GM23338 (cell line): ENCODE data around the gene ANKRD44. TPM values are rescaled to one million over a fixed set of nuclear protein-coding genes. Genes with fewer than 3 reads are reported as not detected.

Experiments
- ATAC-seq: fragments of 200-7000 bp; cut with Tn5 transposase; 3 replicates; pipeline ENCODE4 v1.9.1; 2020
- DNase-seq: peaks from one replicate; pipeline ENCODE4 v3.0.0-alpha.2; 2015; ENCODE audit warnings: low spot score
- H2AFZ ChIP-seq: fragments of 200-600 bp; sonication (generic); 2 replicates; pipeline ENCODE4 v1.8.0; 2016; ENCODE audit warnings: antibody characterized with exemption, mild to moderate bottlenecking, moderate library complexity
- H3F3A ChIP-seq: fragments of 200-600 bp; sonication (generic); replicated peaks from 2 replicates; pipeline ENCODE4 v1.8.0; 2017; ENCODE audit warnings: antibody characterized with exemption, mixed run types, low read depth
- H3K27ac ChIP-seq: fragments of 200-600 bp; sonication (generic); 2 replicates; pipeline ENCODE4 v1.6.1; 2016; ENCODE audit warnings: low read depth
- H3K27me3 ChIP-seq: fragments of 200-600 bp; sonication (generic); 2 replicates; pipeline ENCODE4 v1.8.0; 2016; ENCODE audit warnings: mild to moderate bottlenecking, mixed run types, moderate library complexity; ENCODE audit not compliant: insufficient read depth
- H3K36me3 ChIP-seq: fragments of 200-600 bp; sonication (generic); 2 replicates; pipeline ENCODE4 v1.8.0; 2016; ENCODE audit warnings: mild to moderate bottlenecking; ENCODE audit not compliant: insufficient read depth
- H3K4me1 ChIP-seq: fragments of 200-600 bp; sonication (generic); 2 replicates; pipeline ENCODE4 v1.8.0; 2016; ENCODE audit warnings: mild to moderate bottlenecking, moderate library complexity; ENCODE audit not compliant: insufficient read depth
- H3K4me2 ChIP-seq: fragments of 200-600 bp; sonication (generic); 2 replicates; pipeline ENCODE4 v1.7.1; 2017; ENCODE audit warnings: mixed run types
- H3K4me3 ChIP-seq: fragments of 200-600 bp; sonication (generic); 2 replicates; pipeline ENCODE4 v1.6.1; 2016; ENCODE audit warnings: mixed run types
- H3K79me2 ChIP-seq: fragments of 200-600 bp; sonication (generic); replicated peaks from 2 replicates; pipeline ENCODE4 v1.8.0; 2017; ENCODE audit warnings: mild to moderate bottlenecking; ENCODE audit not compliant: insufficient read depth
- H3K9me2 ChIP-seq: fragments of 200-600 bp; sonication (generic); 2 replicates; pipeline ENCODE4 v1.8.0; 2017; ENCODE audit not compliant: insufficient read depth
- H4K20me1 ChIP-seq: fragments of 200-600 bp; sonication (generic); replicated peaks from 2 replicates; pipeline ENCODE4 v1.8.0; 2017; ENCODE audit warnings: mild to moderate bottlenecking; ENCODE audit not compliant: insufficient read depth
- H3K27ac Mint-ChIP-seq: 2 replicates; pipeline ENCODE4 v1.8.0; 2020; ENCODE audit warnings: inconsistent platforms, mild to moderate bottlenecking, moderate library complexity, mixed read lengths
- H3K27me3 Mint-ChIP-seq: 3 replicates; pipeline ENCODE4 v1.8.0; 2022; ENCODE audit warnings: low read depth, mild to moderate bottlenecking, moderate library complexity, mixed read lengths, inconsistent platforms; ENCODE audit not compliant: insufficient read depth, poor library complexity
- H3K36me3 Mint-ChIP-seq: 3 replicates; pipeline ENCODE4 v1.8.0; 2021; ENCODE audit warnings: low read depth, mild to moderate bottlenecking, inconsistent platforms, moderate library complexity, mixed read lengths
- H3K4me1 Mint-ChIP-seq: 3 replicates; pipeline ENCODE4 v1.8.0; 2020; ENCODE audit warnings: mild to moderate bottlenecking, inconsistent platforms, mixed read lengths
- H3K4me3 Mint-ChIP-seq: 3 replicates; pipeline ENCODE4 v1.8.0; 2021; ENCODE audit warnings: moderate library complexity, mild to moderate bottlenecking, inconsistent platforms, mixed read lengths
- H3K9me3 Mint-ChIP-seq: 3 replicates; pipeline ENCODE4 v1.8.0; 2020; ENCODE audit warnings: moderate library complexity, mild to moderate bottlenecking, inconsistent platforms, mixed read lengths
- CREB1 ChIP-seq: fragments of 250-450 bp; sonication (Bioruptor Pico); IDR thresholded peaks from 2 replicates; pipeline ENCODE4 v1.5.0; 2020; ENCODE audit warnings: low read depth, mild to moderate bottlenecking, moderate library complexity
- CTCF ChIP-seq, 2 experiments: fragments of 200-600 bp in 1 of 2; sonication (generic) in 1 of 2; conservative IDR thresholded peaks; 2 replicates each; pipeline versions ENCODE4 v1.5.1 to v1.6.1; 2016 to 2017; ENCODE audit warnings: antibody characterized with exemption in 2 of 2, low read depth in 2 of 2, mild to moderate bottlenecking in 2 of 2, moderate library complexity in 1 of 2
- EZH2 ChIP-seq: fragments of 200-600 bp; sonication (generic); IDR thresholded peaks from one replicate; pipeline ENCODE4 v1.8.0; 2017; ENCODE audit warnings: antibody characterized with exemption, mild to moderate bottlenecking, low read depth; ENCODE audit not compliant: unreplicated experiment
- EZH2phosphoT487 ChIP-seq: fragments of 200-600 bp; sonication (generic); IDR thresholded peaks from one replicate; pipeline ENCODE4 v1.8.1; 2018; ENCODE audit warnings: antibody characterized with exemption; ENCODE audit not compliant: unreplicated experiment
- JUNB ChIP-seq: IDR thresholded peaks from one replicate; pipeline ENCODE4 v1.6.1; 2016; ENCODE audit warnings: antibody characterized with exemption; ENCODE audit not compliant: unreplicated experiment
- NANOG ChIP-seq: IDR thresholded peaks from 2 replicates; pipeline ENCODE4 v1.6.1; 2016; ENCODE audit warnings: antibody characterized with exemption, borderline replicate concordance
- POLR2AphosphoS5 ChIP-seq: IDR thresholded peaks from 2 replicates; pipeline ENCODE4 v1.6.1; 2016; ENCODE audit warnings: antibody characterized with exemption, low read depth
- STAT1 ChIP-seq: IDR thresholded peaks from one replicate; pipeline ENCODE4 v1.6.1; 2016; ENCODE audit warnings: antibody characterized with exemption; ENCODE audit not compliant: unreplicated experiment
- ZNF114 ChIP-seq: fragments of 250-450 bp; sonication (Bioruptor Pico); IDR thresholded peaks from 2 replicates; pipeline ENCODE4 v1.5.0; 2020; ENCODE audit warnings: mild to moderate bottlenecking, moderate library complexity
- ZNF331 ChIP-seq: fragments of 250-450 bp; sonication (Bioruptor Pico); IDR thresholded peaks from 2 replicates; pipeline ENCODE4 v1.5.0; 2020; ENCODE audit warnings: low read depth, mild to moderate bottlenecking, moderate library complexity
- polyA plus RNA-seq: library from polyadenylated mRNA; unstranded; fragments of >200 nt; fragmentation: Nextera tagmentation; extraction: Ambion mirVana; gene quantifications from 2 replicates; pipeline ENCODE4 v1.2.1, GENCODE V29; 2016
- total RNA-seq: library from RNA; depleted of rRNA; stranded (reverse); fragments of >200 nt; shearing (Covaris generic); gene quantifications from 2 replicates; pipeline ENCODE4 v1.2.3, GENCODE V29; 2014
- TF ChIP-seq, protein P1 (sequence below): IDR thresholded peaks from one replicate; pipeline ENCODE4 v1.6.1; 2018; ENCODE audit warnings: antibody characterized with exemption; ENCODE audit not compliant: unreplicated experiment

The ANKRD44 gene
- total and polyA plus RNA-seq, 2 experiments from 2014 or later, result 0.44 to 0.56 TPM

DNA sequence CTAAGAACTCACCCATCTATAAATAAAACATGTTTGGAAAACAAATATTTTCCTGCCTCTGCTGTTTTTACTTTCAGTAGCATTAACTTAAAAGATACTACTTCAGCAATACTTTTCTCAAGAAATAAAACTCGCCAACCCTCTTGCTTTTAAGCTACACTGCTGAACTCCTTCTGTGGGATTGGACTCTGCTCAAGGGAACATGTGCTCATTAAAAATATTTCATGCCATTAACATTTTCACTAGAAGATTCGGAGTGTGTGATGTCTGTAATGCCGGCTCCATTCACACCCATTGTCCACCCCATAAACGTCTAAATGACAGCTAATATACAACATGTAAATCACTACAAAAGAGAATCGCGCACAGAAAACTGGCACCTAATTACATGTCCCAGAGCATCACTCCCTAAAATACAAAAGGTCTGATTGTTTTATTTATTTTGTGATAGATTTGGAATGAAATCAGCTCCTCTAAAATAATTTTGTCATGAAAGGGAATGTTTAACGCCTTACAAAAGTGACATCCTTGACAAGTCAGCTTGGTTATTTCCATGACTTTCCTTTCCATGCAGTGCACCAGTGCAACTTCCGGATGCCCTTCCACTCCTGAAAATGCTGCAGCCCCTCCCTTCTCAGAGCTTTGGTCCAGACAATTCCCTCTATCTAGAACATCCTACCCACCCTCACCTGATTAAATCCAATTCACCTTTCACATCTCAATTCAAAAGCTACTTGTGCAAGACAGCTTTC lies 73.1 kb downstream of the ANKRD44 start:
- Mint-ChIP-seq H3K27me3 (peaks cover 3% of the 10 kb centered on the region), H3K36me3 (no peaks in the 10 kb centered on the region), H3K27ac (no peak overlapping the region), H3K9me3 (no peaks in the 10 kb centered on the region), H3K4me3 (no peak overlapping the region), H3K4me1 (peaks cover 6% of the 10 kb centered on the region; the same call in 1 of the 3 replicates)
- ATAC-seq (no peak), DNase-seq (no peak)
- H3F3A ChIP-seq, result no peaks in the 10 kb centered on the region
- no peaks in the 10 kb centered on the region for H3K9me2 ChIP-seq
- H2AFZ ChIP-seq, result 0 out of 2 replicates have a peak overlapping the region, but pooled peaks have one; percentile 12
- H3K27me3 ChIP-seq, result no peaks in the 10 kb centered on the region
- no peaks in the 10 kb centered on the region for H3K36me3 ChIP-seq
- H3K79me2 ChIP-seq, result no peaks in the 10 kb centered on the region
- H3K27ac ChIP-seq, result no peak overlapping the region
- H3K4me2 ChIP-seq, result no peak overlapping the region
- no peaks in the 10 kb centered on the region for H4K20me1 ChIP-seq
- TF ChIP-seq STAT1 (no peak), NANOG (no peak), POLR2AphosphoS5 (no peak), EZH2phosphoT487 (no peak)
- TF ChIP-seq, protein P1, sequence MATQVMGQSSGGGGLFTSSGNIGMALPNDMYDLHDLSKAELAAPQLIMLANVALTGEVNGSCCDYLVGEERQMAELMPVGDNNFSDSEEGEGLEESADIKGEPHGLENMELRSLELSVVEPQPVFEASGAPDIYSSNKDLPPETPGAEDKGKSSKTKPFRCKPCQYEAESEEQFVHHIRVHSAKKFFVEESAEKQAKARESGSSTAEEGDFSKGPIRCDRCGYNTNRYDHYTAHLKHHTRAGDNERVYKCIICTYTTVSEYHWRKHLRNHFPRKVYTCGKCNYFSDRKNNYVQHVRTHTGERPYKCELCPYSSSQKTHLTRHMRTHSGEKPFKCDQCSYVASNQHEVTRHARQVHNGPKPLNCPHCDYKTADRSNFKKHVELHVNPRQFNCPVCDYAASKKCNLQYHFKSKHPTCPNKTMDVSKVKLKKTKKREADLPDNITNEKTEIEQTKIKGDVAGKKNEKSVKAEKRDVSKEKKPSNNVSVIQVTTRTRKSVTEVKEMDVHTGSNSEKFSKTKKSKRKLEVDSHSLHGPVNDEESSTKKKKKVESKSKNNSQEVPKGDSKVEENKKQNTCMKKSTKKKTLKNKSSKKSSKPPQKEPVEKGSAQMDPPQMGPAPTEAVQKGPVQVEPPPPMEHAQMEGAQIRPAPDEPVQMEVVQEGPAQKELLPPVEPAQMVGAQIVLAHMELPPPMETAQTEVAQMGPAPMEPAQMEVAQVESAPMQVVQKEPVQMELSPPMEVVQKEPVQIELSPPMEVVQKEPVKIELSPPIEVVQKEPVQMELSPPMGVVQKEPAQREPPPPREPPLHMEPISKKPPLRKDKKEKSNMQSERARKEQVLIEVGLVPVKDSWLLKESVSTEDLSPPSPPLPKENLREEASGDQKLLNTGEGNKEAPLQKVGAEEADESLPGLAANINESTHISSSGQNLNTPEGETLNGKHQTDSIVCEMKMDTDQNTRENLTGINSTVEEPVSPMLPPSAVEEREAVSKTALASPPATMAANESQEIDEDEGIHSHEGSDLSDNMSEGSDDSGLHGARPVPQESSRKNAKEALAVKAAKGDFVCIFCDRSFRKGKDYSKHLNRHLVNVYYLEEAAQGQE, result no peak
- no peak overlapping the region for H3K4me3 ChIP-seq
- H3K4me1 ChIP-seq, result no peaks in the 10 kb centered on the region

GRCh38 chr2:197236816-197237215 lies 73.8 kb downstream of the ANKRD44 start:
- H3K27me3 ChIP-seq, result no peaks in the 10 kb centered on the region
- Mint-ChIP-seq H3K27ac (no peak overlapping the region), H3K4me3 (no peak overlapping the region), H3K36me3 (no peaks in the 10 kb centered on the region), H3K9me3 (no peaks in the 10 kb centered on the region), H3K4me1 (peaks cover 6% of the 10 kb centered on the region; the same call in 1 of the 3 replicates), H3K27me3 (peaks cover 3% of the 10 kb centered on the region)
- H3K27ac ChIP-seq, result no peak overlapping the region
- no peaks in the 10 kb centered on the region for H3K4me1 ChIP-seq
- no peaks in the 10 kb centered on the region for H3K79me2 ChIP-seq
- no peaks in the 10 kb centered on the region for H3K9me2 ChIP-seq
- no peaks in the 10 kb centered on the region for H3K36me3 ChIP-seq
- no peak for DNase-seq
- ATAC-seq, result no peak
- no peak overlapping the region for H2AFZ ChIP-seq
- H3K4me2 ChIP-seq, result no peak overlapping the region
- H4K20me1 ChIP-seq, result no peaks in the 10 kb centered on the region
- H3F3A ChIP-seq, result no peaks in the 10 kb centered on the region
- H3K4me3 ChIP-seq, result no peak overlapping the region
- no peak for TF ChIP-seq ZNF331 (CRISPR knock-in tag)
- TF ChIP-seq CREB1 (CRISPR knock-in tag), result no peak
- TF ChIP-seq CTCF (conservative IDR thresholded peaks at IDR 0.05; ENCODE audit: low read depth in 2 of 2), result no peak
- no peak for TF ChIP-seq ZNF114
- TF ChIP-seq EZH2, result no peak
- TF ChIP-seq JUNB, result no peak
- TF ChIP-seq POLR2AphosphoS5, result no peak
